Lung (tissue), 12 donors: Measurements from ENCODE around the gene STAT3. TPM values are rescaled to one million over a fixed set of nuclear protein-coding genes. Genes with fewer than 3 reads are reported as not detected.
"Not testable (repeated sequence)": the region's sequence is repeated elsewhere in the genome, so short reads cannot be mapped to it uniquely, and the experiment has no call there.

ENCODE experiments used
- ATAC-seq: fragments of 200-7000 bp; cut with Tn5 transposase; one replicate; pipeline ENCODE4 v1.9.1; 2020; ENCODE audit warnings: moderate number of reproducible peaks; ENCODE audit not compliant: insufficient read depth, low FRiP score
- DNase-seq, 3 donors: peaks; one replicate each; pipeline ENCODE4 v3.0.0-alpha.2; 2013 to 2017
- H3K27ac ChIP-seq, 2 donors: one replicate each; pipeline ENCODE4 v1.5.1; 2013; ENCODE audit warnings: mild to moderate bottlenecking in 2 of 2, moderate library complexity in 2 of 2, control low read depth in 1 of 2, inconsistent platforms in 1 of 2, low read depth in 1 of 2, low read length in 1 of 2
- H3K27me3 ChIP-seq, 3 donors: one replicate each; pipeline ENCODE4 v1.5.1; 2013; ENCODE audit warnings: low read length in 2 of 3; ENCODE audit not compliant: control insufficient read depth in 3 of 3, insufficient read depth in 3 of 3
- H3K36me3 ChIP-seq, 4 donors: one replicate each; pipeline ENCODE4 v1.5.1; 2013; ENCODE audit warnings: low read length in 4 of 4, mild to moderate bottlenecking in 1 of 4, moderate library complexity in 1 of 4; ENCODE audit not compliant: control insufficient read depth in 4 of 4, insufficient read depth in 4 of 4
- H3K4me1 ChIP-seq, 5 donors: one replicate each; pipeline ENCODE4 v1.5.1; 2013; ENCODE audit warnings: low read length in 5 of 5, mild to moderate bottlenecking in 2 of 5, moderate library complexity in 1 of 5; ENCODE audit not compliant: control insufficient read depth in 5 of 5, insufficient read depth in 5 of 5
- H3K4me3 ChIP-seq: one replicate; pipeline ENCODE4 v1.5.1; 2013; ENCODE audit warnings: mild to moderate bottlenecking, control low read depth, moderate library complexity
- H3K9ac ChIP-seq, 2 donors: one replicate each; pipeline ENCODE4 v1.5.1; 2013; ENCODE audit warnings: low read length in 2 of 2, control low read depth in 1 of 2; ENCODE audit not compliant: insufficient read depth in 1 of 2
- H3K9me3 ChIP-seq, 4 donors: one replicate each; pipeline ENCODE4 v1.5.1; 2013; ENCODE audit warnings: low read length in 3 of 4, mild to moderate bottlenecking in 1 of 4, moderate library complexity in 1 of 4; ENCODE audit not compliant: control insufficient read depth in 4 of 4, insufficient read depth in 3 of 4
- CTCF ChIP-seq: IDR thresholded peaks from 2 replicates; pipeline ENCODE4 v1.5.1; 2012; ENCODE audit warnings: mild to moderate bottlenecking; ENCODE audit errors: control extremely low read depth, extremely low read depth
- WGBS, 2 donors: extraction: QIAGEN DNeasy Blood & Tissue Kit; methylation state at CpG; one replicate each; pipeline ENCODE4 v1.1.7; 2013; 5-methylcytosine and 5-hydroxymethylcytosine counted together
- polyA plus RNA-seq, 2 donors: library from polyadenylated mRNA; stranded (reverse); fragments of 200-250 nt; gene quantifications; one replicate each; pipeline ENCODE4 v1.2.1, GENCODE V29; 2013
- total RNA-seq, 2 donors: library from RNA; depleted of rRNA in 1 of 2; stranded (reverse); fragments of >200 nt in 1 of 2; gene quantifications; one replicate each; pipeline ENCODE4 v1.2.1, GENCODE V29; 2014 to 2021
- donor health status: control.
- donor health status: control.
- donor health status: Bipolar disorder and iron deficiency.
- donor health status: healthy.
- donor health status: DM: yes; HTN: yes; CAD: no.

The STAT3 gene
- total and polyA plus RNA-seq, 4 donors: 69.9 to 297 (median 239) TPM

- Histone ChIP-seq H3K9me3 (no peaks in the 10 kb centered on the region), H3K4me1 (peaks cover 0 to 6% (median 0%) of the 10 kb centered on the region in 5 donors), H3K9ac (peak overlapping the region in 1 of 2 donors; percentile 15), H3K36me3 (peaks cover 37 to 51% (median 41%) of the 10 kb centered on the region in 4 donors), H3K27me3 (no peaks in the 10 kb centered on the region), H3K4me3 (no peak overlapping the region), H3K27ac (peak overlapping the region in 1 of 2 donors; percentile 26)
- ATAC-seq: peak; percentile 68
- peak; percentile 92 to 94 (median 93) for DNase-seq
- TF ChIP-seq CTCF: peak; percentile 100
- 44 to 45% methylated on average over 10 of the region's 10 CpGs for WGBS, 2 donors
Observed at GRCh38 chr17:42322382-42323267, 65.6 kb downstream of the STAT3 start.

- no peak overlapping the region for H3K4me3 ChIP-seq
- TF ChIP-seq CTCF: no peak
- peak overlapping the region in 1 of 2 donors; percentile 45 for H3K27ac ChIP-seq
- DNase-seq (no peak), ATAC-seq (no peak)
- H3K4me1 ChIP-seq: peaks cover 0 to 6% (median 0%) of the 10 kb centered on the region in 5 donors
- peaks cover 36 to 58% (median 43%) of the 10 kb centered on the region in 4 donors for H3K36me3 ChIP-seq
- H3K9ac ChIP-seq: no peak overlapping the region
- H3K9me3 ChIP-seq: no peaks in the 10 kb centered on the region
- H3K27me3 ChIP-seq: no peaks in the 10 kb centered on the region
- WGBS, 2 donors: 84 to 86% methylated on average over 4 of the region's 4 CpGs
Observed at GRCh38 chr17:42321555-42321954, 66.7 kb downstream of the STAT3 start.

GRCh38 chr17:42317967-42318366, 70.3 kb downstream of the STAT3 start:
- H3K9ac ChIP-seq, H3K9me3 ChIP-seq, H3K27ac ChIP-seq, H3K4me3 ChIP-seq, ATAC-seq, H3K27me3 ChIP-seq, DNase-seq: not testable (repeated sequence)
- 95 to 96% methylated on average over 6 of the region's 6 CpGs for WGBS, 2 donors
- H3K4me1 ChIP-seq: peaks cover 0 to 12% (median 0%) of the 10 kb centered on the region in 5 donors
- peaks cover 31 to 53% (median 43%) of the 10 kb centered on the region in 4 donors for H3K36me3 ChIP-seq

GRCh38 chr17:42317266-42317845, 70.9 kb downstream of the STAT3 start:
- ATAC-seq: no peak
- WGBS, 2 donors: 67 to 81% methylated on average over 5 of the region's 5 CpGs
- Histone ChIP-seq H3K27me3 (no peaks in the 10 kb centered on the region), H3K36me3 (peaks cover 27 to 56% (median 41%) of the 10 kb centered on the region in 4 donors), H3K27ac (peak overlapping the region in 1 of 2 donors; percentile 37), H3K4me1 (peaks cover 0 to 17% (median 3%) of the 10 kb centered on the region in 5 donors), H3K4me3 (no peak overlapping the region), H3K9me3 (no peaks in the 10 kb centered on the region), H3K9ac (no peak overlapping the region)
- no peak for DNase-seq
- TF ChIP-seq CTCF: no peak
